Measurements from ENCODE around the gene OTOG.

- TF ChIP-seq CTCF (IDR thresholded peaks at IDR 0.05; ENCODE audit: low read length) (no peak), EZH2 (optimal IDR thresholded peaks at IDR 0.05; ENCODE audit: low read depth, low read length) (no peak)
Measured at GRCh38 chr11:17563961-17564686, 17.1 kb downstream of the OTOG start.
